Suprapubic skin (tissue), 4 donors: Measurements from ENCODE around the gene UBE2O.

Source experiments
- EP300 ChIP-seq: sonication (generic); formaldehyde crosslinking; IDR thresholded peaks from one replicate; pipeline ENCODE4 v1.6.1; 2017; ENCODE audit warnings: antibody characterized with exemption
- POLR2A ChIP-seq, 2 donors: fragments of 450-650 bp; IDR thresholded peaks; one replicate each; pipeline ENCODE4 v1.6.1; 2017; ENCODE audit warnings: antibody characterized with exemption in 2 of 2, mild to moderate bottlenecking in 2 of 2, moderate library complexity in 2 of 2
- POLR2AphosphoS5 ChIP-seq, 3 donors: sonication (generic); formaldehyde crosslinking; IDR thresholded peaks; one replicate each; pipeline ENCODE4 v1.6.1; 2017; ENCODE audit warnings: antibody characterized with exemption in 3 of 3
- TF ChIP-seq, protein P1 (sequence below), 2 donors: fragments of 200-600 bp in 1 of 2; fragments of 450-650 bp in 1 of 2; sonication (generic) in 1 of 2; IDR thresholded peaks; one replicate each; pipeline ENCODE4 v1.5.1; 2016 to 2019; ENCODE audit warnings: antibody characterized with exemption in 2 of 2, mild to moderate bottlenecking in 1 of 2, moderate library complexity in 1 of 2

DNA sequence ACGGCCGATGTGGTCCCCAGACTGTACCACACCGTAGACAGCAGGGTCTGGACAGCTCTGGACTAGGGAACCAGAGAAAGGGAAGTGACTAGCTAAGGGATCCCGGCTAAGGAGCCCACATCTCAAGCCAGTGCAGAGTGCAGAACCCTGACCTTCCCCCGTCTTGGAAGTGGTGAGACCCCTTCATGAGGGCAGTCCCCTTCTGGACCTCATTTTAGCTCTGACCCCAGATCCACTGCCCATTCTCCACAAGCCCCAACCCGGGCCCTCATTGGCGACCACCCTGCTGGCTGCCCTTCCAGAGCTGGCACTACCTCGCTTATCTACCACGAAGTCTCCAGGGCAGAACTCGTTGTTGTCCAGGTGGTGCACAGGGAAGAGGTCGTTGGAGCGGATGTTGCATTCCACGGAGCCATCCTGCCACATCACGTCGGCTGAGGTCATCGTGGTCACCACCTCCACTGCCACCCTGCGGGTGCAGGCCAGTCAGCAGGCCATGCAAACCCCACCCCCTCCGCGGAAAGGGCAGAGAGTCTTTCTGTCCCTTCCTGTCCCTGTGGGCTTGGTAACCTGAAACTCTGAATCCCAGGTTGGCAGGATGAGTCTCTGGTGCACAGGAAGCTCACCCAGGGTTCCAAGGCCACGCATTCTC, 54.3 kb downstream of the UBE2O start:
- no peak for TF ChIP-seq POLR2AphosphoS5 (IDR thresholded peaks at IDR 0.05)
- TF ChIP-seq, protein P1, sequence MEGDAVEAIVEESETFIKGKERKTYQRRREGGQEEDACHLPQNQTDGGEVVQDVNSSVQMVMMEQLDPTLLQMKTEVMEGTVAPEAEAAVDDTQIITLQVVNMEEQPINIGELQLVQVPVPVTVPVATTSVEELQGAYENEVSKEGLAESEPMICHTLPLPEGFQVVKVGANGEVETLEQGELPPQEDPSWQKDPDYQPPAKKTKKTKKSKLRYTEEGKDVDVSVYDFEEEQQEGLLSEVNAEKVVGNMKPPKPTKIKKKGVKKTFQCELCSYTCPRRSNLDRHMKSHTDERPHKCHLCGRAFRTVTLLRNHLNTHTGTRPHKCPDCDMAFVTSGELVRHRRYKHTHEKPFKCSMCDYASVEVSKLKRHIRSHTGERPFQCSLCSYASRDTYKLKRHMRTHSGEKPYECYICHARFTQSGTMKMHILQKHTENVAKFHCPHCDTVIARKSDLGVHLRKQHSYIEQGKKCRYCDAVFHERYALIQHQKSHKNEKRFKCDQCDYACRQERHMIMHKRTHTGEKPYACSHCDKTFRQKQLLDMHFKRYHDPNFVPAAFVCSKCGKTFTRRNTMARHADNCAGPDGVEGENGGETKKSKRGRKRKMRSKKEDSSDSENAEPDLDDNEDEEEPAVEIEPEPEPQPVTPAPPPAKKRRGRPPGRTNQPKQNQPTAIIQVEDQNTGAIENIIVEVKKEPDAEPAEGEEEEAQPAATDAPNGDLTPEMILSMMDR (IDR thresholded peaks at IDR 0.05): no peak
- TF ChIP-seq EP300: no peak
- TF ChIP-seq POLR2A (IDR thresholded peaks at IDR 0.05): no peak
